ENCODE results near the gene PPP1R3G. TPM values are rescaled to one million over a fixed set of nuclear protein-coding genes. Genes with fewer than 3 reads are reported as not detected.

PPP1R3G gene
- total and polyA plus RNA-seq, 2 of the 13 experiments (the other 11 are each of a cell fraction or from before 2014, with no cell fraction given): 1.2 to 1.3 TPM

DNA sequence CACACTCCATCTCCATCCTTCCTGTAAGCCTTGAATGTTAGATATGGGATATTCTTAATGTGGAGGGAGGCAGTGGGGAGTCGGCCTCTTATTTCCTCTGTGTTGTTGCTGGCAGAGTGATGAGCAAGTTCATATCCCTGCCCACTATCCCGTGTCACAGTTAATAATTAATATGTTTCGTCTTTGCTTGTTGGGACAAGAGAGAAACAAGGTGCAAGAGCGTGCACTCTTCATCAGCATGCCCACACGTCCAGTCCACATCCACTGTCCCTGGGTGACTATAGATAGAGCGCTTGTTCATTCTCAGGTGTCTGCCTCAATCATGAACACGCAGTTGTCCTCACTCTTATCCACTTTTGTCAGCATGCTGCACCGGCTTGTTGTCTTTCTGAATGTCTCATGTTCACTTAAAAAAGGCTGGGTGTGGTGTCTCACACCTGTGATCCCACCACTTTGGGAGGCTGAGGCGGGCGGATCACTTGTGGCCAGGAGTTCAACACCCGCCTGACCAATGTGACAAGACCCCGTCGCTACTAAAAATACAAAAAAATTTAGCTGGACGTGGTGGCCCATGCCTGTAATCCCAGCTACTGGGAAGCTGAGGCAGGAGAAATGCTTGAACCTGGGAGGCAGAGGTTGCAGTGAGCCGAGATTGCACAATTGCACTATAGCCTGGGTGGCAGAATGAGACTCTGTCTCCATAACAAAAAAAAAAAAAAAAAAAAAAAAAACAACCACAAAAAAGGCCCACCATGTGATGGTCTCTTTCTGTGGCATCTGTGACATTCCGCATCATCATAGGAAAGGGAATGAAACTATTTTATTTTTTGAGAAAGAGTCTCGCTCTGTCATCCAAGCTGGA is 34.2 kb downstream of the PPP1R3G start (continued):
- TF ChIP-seq NR2F1 (CRISPR knock-in tag; IDR thresholded peaks at IDR 0.05): no peak
- TF ChIP-seq, protein P1, sequence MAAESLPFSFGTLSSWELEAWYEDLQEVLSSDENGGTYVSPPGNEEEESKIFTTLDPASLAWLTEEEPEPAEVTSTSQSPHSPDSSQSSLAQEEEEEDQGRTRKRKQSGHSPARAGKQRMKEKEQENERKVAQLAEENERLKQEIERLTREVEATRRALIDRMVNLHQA (CRISPR knock-in tag; IDR thresholded peaks at IDR 0.05): no peak
- TF ChIP-seq, protein P2, sequence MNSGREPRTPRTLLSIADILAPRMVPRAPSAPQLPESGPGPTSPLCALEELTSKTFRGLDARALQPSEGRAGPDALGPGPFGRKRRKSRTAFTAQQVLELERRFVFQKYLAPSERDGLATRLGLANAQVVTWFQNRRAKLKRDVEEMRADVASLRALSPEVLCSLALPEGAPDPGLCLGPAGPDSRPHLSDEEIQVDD (CRISPR knock-in tag; IDR thresholded peaks at IDR 0.05; ENCODE audit: borderline replicate concordance): no peak
- TF ChIP-seq, protein P3, sequence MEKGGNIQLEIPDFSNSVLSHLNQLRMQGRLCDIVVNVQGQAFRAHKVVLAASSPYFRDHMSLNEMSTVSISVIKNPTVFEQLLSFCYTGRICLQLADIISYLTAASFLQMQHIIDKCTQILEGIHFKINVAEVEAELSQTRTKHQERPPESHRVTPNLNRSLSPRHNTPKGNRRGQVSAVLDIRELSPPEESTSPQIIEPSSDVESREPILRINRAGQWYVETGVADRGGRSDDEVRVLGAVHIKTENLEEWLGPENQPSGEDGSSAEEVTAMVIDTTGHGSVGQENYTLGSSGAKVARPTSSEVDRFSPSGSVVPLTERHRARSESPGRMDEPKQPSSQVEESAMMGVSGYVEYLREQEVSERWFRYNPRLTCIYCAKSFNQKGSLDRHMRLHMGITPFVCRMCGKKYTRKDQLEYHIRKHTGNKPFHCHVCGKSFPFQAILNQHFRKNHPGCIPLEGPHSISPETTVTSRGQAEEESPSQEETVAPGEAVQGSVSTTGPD (CRISPR knock-in tag; IDR thresholded peaks at IDR 0.05): no peak
- TF ChIP-seq, protein P4, sequence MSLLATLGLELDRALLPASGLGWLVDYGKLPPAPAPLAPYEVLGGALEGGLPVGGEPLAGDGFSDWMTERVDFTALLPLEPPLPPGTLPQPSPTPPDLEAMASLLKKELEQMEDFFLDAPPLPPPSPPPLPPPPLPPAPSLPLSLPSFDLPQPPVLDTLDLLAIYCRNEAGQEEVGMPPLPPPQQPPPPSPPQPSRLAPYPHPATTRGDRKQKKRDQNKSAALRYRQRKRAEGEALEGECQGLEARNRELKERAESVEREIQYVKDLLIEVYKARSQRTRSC (CRISPR knock-in tag; IDR thresholded peaks at IDR 0.05; ENCODE audit: low read depth): 0 out of 2 replicates have a peak, but pooled peaks have one; percentile 54
- no peak for TF ChIP-seq ZNF446 (CRISPR knock-in tag; IDR thresholded peaks at IDR 0.05)
- no peak for TF ChIP-seq POLR2G (IDR thresholded peaks at IDR 0.05; ENCODE audit: low read depth, low read length)
- no peak for TF ChIP-seq ZNF230 (CRISPR knock-in tag; IDR thresholded peaks at IDR 0.05)
- TF ChIP-seq, protein P5, sequence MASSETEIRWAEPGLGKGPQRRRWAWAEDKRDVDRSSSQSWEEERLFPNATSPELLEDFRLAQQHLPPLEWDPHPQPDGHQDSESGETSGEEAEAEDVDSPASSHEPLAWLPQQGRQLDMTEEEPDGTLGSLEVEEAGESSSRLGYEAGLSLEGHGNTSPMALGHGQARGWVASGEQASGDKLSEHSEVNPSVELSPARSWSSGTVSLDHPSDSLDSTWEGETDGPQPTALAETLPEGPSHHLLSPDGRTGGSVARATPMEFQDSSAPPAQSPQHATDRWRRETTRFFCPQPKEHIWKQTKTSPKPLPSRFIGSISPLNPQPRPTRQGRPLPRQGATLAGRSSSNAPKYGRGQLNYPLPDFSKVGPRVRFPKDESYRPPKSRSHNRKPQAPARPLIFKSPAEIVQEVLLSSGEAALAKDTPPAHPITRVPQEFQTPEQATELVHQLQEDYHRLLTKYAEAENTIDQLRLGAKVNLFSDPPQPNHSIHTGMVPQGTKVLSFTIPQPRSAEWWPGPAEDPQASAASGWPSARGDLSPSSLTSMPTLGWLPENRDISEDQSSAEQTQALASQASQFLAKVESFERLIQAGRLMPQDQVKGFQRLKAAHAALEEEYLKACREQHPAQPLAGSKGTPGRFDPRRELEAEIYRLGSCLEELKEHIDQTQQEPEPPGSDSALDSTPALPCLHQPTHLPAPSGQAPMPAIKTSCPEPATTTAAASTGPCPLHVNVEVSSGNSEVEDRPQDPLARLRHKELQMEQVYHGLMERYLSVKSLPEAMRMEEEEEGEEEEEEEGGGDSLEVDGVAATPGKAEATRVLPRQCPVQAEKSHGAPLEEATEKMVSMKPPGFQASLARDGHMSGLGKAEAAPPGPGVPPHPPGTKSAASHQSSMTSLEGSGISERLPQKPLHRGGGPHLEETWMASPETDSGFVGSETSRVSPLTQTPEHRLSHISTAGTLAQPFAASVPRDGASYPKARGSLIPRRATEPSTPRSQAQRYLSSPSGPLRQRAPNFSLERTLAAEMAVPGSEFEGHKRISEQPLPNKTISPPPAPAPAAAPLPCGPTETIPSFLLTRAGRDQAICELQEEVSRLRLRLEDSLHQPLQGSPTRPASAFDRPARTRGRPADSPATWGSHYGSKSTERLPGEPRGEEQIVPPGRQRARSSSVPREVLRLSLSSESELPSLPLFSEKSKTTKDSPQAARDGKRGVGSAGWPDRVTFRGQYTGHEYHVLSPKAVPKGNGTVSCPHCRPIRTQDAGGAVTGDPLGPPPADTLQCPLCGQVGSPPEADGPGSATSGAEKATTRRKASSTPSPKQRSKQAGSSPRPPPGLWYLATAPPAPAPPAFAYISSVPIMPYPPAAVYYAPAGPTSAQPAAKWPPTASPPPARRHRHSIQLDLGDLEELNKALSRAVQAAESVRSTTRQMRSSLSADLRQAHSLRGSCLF (CRISPR knock-in tag; IDR thresholded peaks at IDR 0.05; ENCODE audit: borderline replicate concordance): no peak
- TF ChIP-seq, protein P6, sequence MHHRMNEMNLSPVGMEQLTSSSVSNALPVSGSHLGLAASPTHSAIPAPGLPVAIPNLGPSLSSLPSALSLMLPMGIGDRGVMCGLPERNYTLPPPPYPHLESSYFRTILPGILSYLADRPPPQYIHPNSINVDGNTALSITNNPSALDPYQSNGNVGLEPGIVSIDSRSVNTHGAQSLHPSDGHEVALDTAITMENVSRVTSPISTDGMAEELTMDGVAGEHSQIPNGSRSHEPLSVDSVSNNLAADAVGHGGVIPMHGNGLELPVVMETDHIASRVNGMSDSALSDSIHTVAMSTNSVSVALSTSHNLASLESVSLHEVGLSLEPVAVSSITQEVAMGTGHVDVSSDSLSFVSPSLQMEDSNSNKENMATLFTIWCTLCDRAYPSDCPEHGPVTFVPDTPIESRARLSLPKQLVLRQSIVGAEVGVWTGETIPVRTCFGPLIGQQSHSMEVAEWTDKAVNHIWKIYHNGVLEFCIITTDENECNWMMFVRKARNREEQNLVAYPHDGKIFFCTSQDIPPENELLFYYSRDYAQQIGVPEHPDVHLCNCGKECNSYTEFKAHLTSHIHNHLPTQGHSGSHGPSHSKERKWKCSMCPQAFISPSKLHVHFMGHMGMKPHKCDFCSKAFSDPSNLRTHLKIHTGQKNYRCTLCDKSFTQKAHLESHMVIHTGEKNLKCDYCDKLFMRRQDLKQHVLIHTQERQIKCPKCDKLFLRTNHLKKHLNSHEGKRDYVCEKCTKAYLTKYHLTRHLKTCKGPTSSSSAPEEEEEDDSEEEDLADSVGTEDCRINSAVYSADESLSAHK (CRISPR knock-in tag; IDR thresholded peaks at IDR 0.05; ENCODE audit: borderline replicate concordance): no peak
- no peak for TF ChIP-seq FOSL1 (CRISPR knock-in tag; IDR thresholded peaks at IDR 0.05; ENCODE audit: borderline replicate concordance)
- TF ChIP-seq MXI1 (IDR thresholded peaks at IDR 0.05; ENCODE audit: borderline replicate concordance, low read depth, low read length): peak; percentile 31; the same call in 1 of the 3 replicates
- TF ChIP-seq MEIS2 (CRISPR knock-in tag; IDR thresholded peaks at IDR 0.05): no peak
- TF ChIP-seq MTA3 (CRISPR knock-in tag; IDR thresholded peaks at IDR 0.05): no peak
- TF ChIP-seq, protein P7, sequence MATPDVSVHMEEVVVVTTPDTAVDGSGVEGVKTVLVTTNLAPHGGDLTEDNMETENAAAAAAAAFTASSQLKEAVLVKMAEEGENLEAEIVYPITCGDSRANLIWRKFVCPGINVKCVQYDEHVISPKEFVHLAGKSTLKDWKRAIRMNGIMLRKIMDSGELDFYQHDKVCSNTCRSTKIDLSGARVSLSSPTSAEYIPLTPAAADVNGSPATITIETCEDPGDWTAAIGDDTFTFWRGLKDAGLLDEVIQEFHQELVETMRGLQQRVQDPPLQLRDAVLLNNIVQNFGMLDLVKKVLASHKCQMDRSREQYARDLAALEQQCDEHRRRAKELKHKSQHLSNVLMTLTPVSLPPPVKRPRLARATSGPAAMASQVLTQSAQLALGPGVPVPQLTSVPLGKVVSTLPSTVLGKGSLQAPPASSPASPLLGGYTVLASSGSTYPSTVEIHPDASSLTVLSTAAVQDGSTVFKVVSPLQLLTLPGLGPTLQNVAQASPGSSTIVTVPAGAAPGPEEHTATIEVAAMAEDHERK (CRISPR knock-in tag; IDR thresholded peaks at IDR 0.05; ENCODE audit: low read depth): no peak
